IMR-90 (cell line): Measurements from ENCODE around the gene E2F8. TPM values are rescaled to one million over a fixed set of nuclear protein-coding genes. Genes with fewer than 3 reads are reported as not detected.

Source experiments
- ATAC-seq: fragments of 200-7000 bp; cut with Tn5 transposase; 2 replicates; pipeline ENCODE4 v1.9.1; 2020; ENCODE audit warnings: low read depth, mild to moderate bottlenecking, moderate library complexity
- BruUV-seq: library from RNA; stranded (reverse); fragments of 400-500 nt; replicated peaks from 2 replicates; lab custom pipeline; 2021; lab: Mats Ljungman, UMichigan
- CTCF ChIA-PET: fragments of 300-600 bp; formaldehyde crosslinking; extraction: SDS; loops from one replicate; lab custom pipeline; 2021; ENCODE audit warnings: antibody characterized with exemption; lab: Yijun Ruan, JAX
- POLR2A ChIA-PET: fragments of 300-600 bp; sonication (Branson Sonifier 250); formaldehyde crosslinking; loops from one replicate; lab custom pipeline; 2022; ENCODE audit warnings: antibody characterized with exemption; ENCODE audit not compliant: unreplicated experiment; lab: Charles Lee
- DNase-seq: peaks from one replicate; pipeline ENCODE4 v3.0.0; 2013
- H2AFZ ChIP-seq: replicated peaks from 2 replicates; pipeline ENCODE3; 2013; ENCODE audit warnings: low read length, mild to moderate bottlenecking; ENCODE audit not compliant: poor library complexity
- H2AK5ac ChIP-seq: 2 replicates; pipeline ENCODE4 v1.6.1; 2013; ENCODE audit warnings: low read depth, low read length, inconsistent platforms
- H2AK9ac ChIP-seq: replicated peaks from 2 replicates; pipeline ENCODE3; 2013; ENCODE audit warnings: mild to moderate bottlenecking, low read depth, low read length, moderate library complexity; ENCODE audit not compliant: poor library complexity
- H2BK120ac ChIP-seq: 2 replicates; pipeline ENCODE4 v1.6.1; 2013; ENCODE audit warnings: low read depth, low read length, inconsistent platforms
- H2BK15ac ChIP-seq: 3 replicates; pipeline ENCODE4 v1.6.1; 2013; ENCODE audit warnings: low read depth, low read length, inconsistent platforms
- H2BK20ac ChIP-seq: 2 replicates; pipeline ENCODE4 v1.6.1; 2013; ENCODE audit warnings: low read depth, mild to moderate bottlenecking, inconsistent platforms, low read length, moderate library complexity
- H2BK5ac ChIP-seq: 2 replicates; pipeline ENCODE4 v1.6.1; 2013; ENCODE audit warnings: mild to moderate bottlenecking, low read depth, low read length, inconsistent platforms; ENCODE audit not compliant: poor library complexity, severe bottlenecking
- H3K14ac ChIP-seq: replicated peaks from 2 replicates; pipeline ENCODE4 v1.6.1; 2013; ENCODE audit warnings: low read depth, low read length, inconsistent platforms
- H3K18ac ChIP-seq: 2 replicates; pipeline ENCODE4 v1.6.1; 2013; ENCODE audit warnings: low read depth, low read length, control low read depth
- H3K23ac ChIP-seq: 2 replicates; pipeline ENCODE4 v1.6.1; 2013; ENCODE audit warnings: low read depth, low read length, inconsistent platforms
- H3K27ac ChIP-seq: 2 replicates; pipeline ENCODE4 v1.5.1; 2013; ENCODE audit warnings: mild to moderate bottlenecking, control low read depth, low read length; ENCODE audit not compliant: insufficient read depth
- H3K27me3 ChIP-seq: 2 replicates; pipeline ENCODE4 v1.6.1; 2013; ENCODE audit warnings: low read length; ENCODE audit not compliant: control insufficient read depth, insufficient read depth
- H3K36me3 ChIP-seq: 2 replicates; pipeline ENCODE4 v1.6.1; 2013; ENCODE audit warnings: low read length, mixed read lengths; ENCODE audit not compliant: control insufficient read depth, insufficient read depth
- H3K4ac ChIP-seq: 2 replicates; pipeline ENCODE4 v1.6.1; 2013; ENCODE audit warnings: low read depth, low read length, inconsistent platforms
- H3K4me1 ChIP-seq: 2 replicates; pipeline ENCODE4 v1.6.1; 2013; ENCODE audit warnings: low read length, mixed read lengths; ENCODE audit not compliant: control insufficient read depth, insufficient read depth
- H3K4me2 ChIP-seq: 2 replicates; pipeline ENCODE4 v1.6.1; 2013; ENCODE audit warnings: low read depth, mild to moderate bottlenecking, control low read depth, low read length, moderate library complexity
- H3K4me3 ChIP-seq: 2 replicates; pipeline ENCODE4 v1.5.1; 2013; ENCODE audit warnings: low read depth, mild to moderate bottlenecking, control low read depth, low read length, moderate library complexity; ENCODE audit not compliant: insufficient read depth
- H3K56ac ChIP-seq: 2 replicates; pipeline ENCODE4 v1.6.1; 2013; ENCODE audit warnings: low read length, inconsistent platforms; ENCODE audit not compliant: insufficient read depth; ENCODE audit errors: extremely low read depth
- H3K79me1 ChIP-seq, 2 experiments: 2 replicates each; pipeline ENCODE4 v1.6.1; 2013; ENCODE audit warnings: low read length in 2 of 2, inconsistent platforms in 1 of 2, low read depth in 1 of 2
- H3K9ac ChIP-seq: 2 replicates; pipeline ENCODE4 v1.6.1; 2013; ENCODE audit warnings: low read depth, low read length, control low read depth
- H3K9me1 ChIP-seq: 2 replicates; pipeline ENCODE4 v1.6.1; 2013; ENCODE audit warnings: low read length, inconsistent platforms; ENCODE audit not compliant: insufficient read depth
- H3K9me3 ChIP-seq: 2 replicates; pipeline ENCODE4 v1.6.1; 2013; ENCODE audit warnings: low read length; ENCODE audit not compliant: control insufficient read depth, insufficient read depth
- H4K20me1 ChIP-seq: 2 replicates; pipeline ENCODE4 v1.6.1; 2013; ENCODE audit warnings: low read length, inconsistent platforms; ENCODE audit not compliant: insufficient read depth
- H4K5ac ChIP-seq: 2 replicates; pipeline ENCODE4 v1.6.1; 2013; ENCODE audit warnings: mild to moderate bottlenecking, low read depth, low read length, control low read depth
- H4K8ac ChIP-seq, 2 experiments: 2 replicates each; pipeline ENCODE4 v1.6.1; 2013; ENCODE audit warnings: low read depth in 2 of 2, low read length in 2 of 2, control low read depth in 1 of 2, inconsistent platforms in 1 of 2
- H4K91ac ChIP-seq: 2 replicates; pipeline ENCODE4 v1.6.1; 2013; ENCODE audit warnings: low read depth, low read length, inconsistent platforms; ENCODE audit not compliant: insufficient read depth
- MAZ ChIP-seq: IDR thresholded peaks from 2 replicates; pipeline ENCODE4 v1.6.1; 2012; ENCODE audit warnings: low read depth, mild to moderate bottlenecking, low read length, improper control_type of control experiment, moderate library complexity, borderline replicate concordance
- WGBS, 2 experiments: methylation state at CpG; one replicate each; pipeline versions ENCODE4 v1.1.5 to v1.1.7; 2013; ENCODE audit warnings: missing lambda C conversion rate in 2 of 2; ENCODE audit not compliant: insufficient read length in 1 of 2; ENCODE audit errors: extremely low coverage in 2 of 2; 5-methylcytosine and 5-hydroxymethylcytosine counted together
- dilution Hi-C: fragments of 300-500 bp; cut with HindIII; formaldehyde crosslinking; loops from one replicate; pipeline ENCODE4 v1.14.3; 2018; ENCODE audit warnings: low sequenced_read_pairs; ENCODE audit not compliant: unreplicated experiment
- in situ Hi-C: fragments of 300-500 bp; cut with MboI; formaldehyde crosslinking; loops from 3 replicates; pipeline ENCODE4 v1.14.3; 2019; ENCODE audit warnings: low sequenced_read_pairs, inconsistent platforms, mixed read lengths
- intact Hi-C: fragments of 100-400 bp; cut with micrococcal nuclease; formaldehyde crosslinking; loops from 2 replicates; pipeline ENCODE4 v1.10.0; 2022
- polyA plus RNA-seq, 3 experiments: library from polyadenylated mRNA; depleted of rRNA; stranded (reverse); fragments of >200 nt; gene quantifications; 2 replicates each; pipeline ENCODE4 v1.2.3, GENCODE V29; 2012; ENCODE audit warnings: low replicate concordance in 1 of 3
- total RNA-seq: library from RNA; depleted of rRNA; stranded (reverse); fragments of >200 nt; gene quantifications from 2 replicates; pipeline ENCODE4 v1.2.3, GENCODE V29; 2012

Gene E2F8
- total and polyA plus RNA-seq, 2 of the 4 experiments (the other 2 are of a cell fraction): 1.1 to 2.3 TPM

- 86% methylated on average over 4 of the region's 9 CpGs; no CpG with 5 or more reads in 1 of the 2 experiments for WGBS, 2 experiments
- Histone ChIP-seq H3K4me3 (no peak overlapping the region), H2AFZ (no peak overlapping the region), H3K4me2 (no peak overlapping the region), H4K91ac (no peak overlapping the region), H4K8ac (no peak overlapping the region), H3K36me3 (no peaks in the 10 kb centered on the region), H3K23ac (no peak overlapping the region), H2BK5ac (no peak overlapping the region), H3K27ac (no peak overlapping the region), H3K9ac (no peak overlapping the region), H2BK15ac (no peak overlapping the region), H3K14ac (no peak overlapping the region), H2AK5ac (no peak overlapping the region), H2BK20ac (no peak overlapping the region), H4K20me1 (no peaks in the 10 kb centered on the region), H2AK9ac (no peak overlapping the region), H3K18ac (no peak overlapping the region), H3K56ac (no peak overlapping the region), H3K9me1 (peaks cover 3% of the 10 kb centered on the region; the same call in 1 of the 2 replicates), H3K9me3 (no peaks in the 10 kb centered on the region), H2BK120ac (no peak overlapping the region), H3K79me1 (no peaks in the 10 kb centered on the region), H3K4ac (no peak overlapping the region), H4K5ac (no peak overlapping the region), H3K4me1 (no peaks in the 10 kb centered on the region), H3K27me3 (no peaks in the 10 kb centered on the region)
- intact Hi-C loops (no loop called here), dilution Hi-C loops (no loop called here), in situ Hi-C loops (no loop called here)
- DNase-seq (no peak), ATAC-seq (no peak)
- no TSS peak for BruUV-seq
- TF ChIP-seq MAZ: no peak
- POLR2A ChIA-PET: no interaction called here
- CTCF ChIA-PET: no interaction called here
Measured at GRCh38 chr11:19187833-19188258, 52.9 kb downstream of the E2F8 start.
